Measurements from ENCODE around the gene APRT. TPM values are rescaled to one million over a fixed set of nuclear protein-coding genes. Genes with fewer than 3 reads are reported as not detected.

The APRT gene
- total RNA-seq, 2 experiments from 2014 or later = 153 to 154 TPM

- TF ChIP-seq, protein P1, sequence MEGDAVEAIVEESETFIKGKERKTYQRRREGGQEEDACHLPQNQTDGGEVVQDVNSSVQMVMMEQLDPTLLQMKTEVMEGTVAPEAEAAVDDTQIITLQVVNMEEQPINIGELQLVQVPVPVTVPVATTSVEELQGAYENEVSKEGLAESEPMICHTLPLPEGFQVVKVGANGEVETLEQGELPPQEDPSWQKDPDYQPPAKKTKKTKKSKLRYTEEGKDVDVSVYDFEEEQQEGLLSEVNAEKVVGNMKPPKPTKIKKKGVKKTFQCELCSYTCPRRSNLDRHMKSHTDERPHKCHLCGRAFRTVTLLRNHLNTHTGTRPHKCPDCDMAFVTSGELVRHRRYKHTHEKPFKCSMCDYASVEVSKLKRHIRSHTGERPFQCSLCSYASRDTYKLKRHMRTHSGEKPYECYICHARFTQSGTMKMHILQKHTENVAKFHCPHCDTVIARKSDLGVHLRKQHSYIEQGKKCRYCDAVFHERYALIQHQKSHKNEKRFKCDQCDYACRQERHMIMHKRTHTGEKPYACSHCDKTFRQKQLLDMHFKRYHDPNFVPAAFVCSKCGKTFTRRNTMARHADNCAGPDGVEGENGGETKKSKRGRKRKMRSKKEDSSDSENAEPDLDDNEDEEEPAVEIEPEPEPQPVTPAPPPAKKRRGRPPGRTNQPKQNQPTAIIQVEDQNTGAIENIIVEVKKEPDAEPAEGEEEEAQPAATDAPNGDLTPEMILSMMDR (IDR thresholded peaks at IDR 0.05) = no peak
- Mint-ChIP-seq H3K36me3 (ENCODE audit: low read depth) (peaks cover 5% of the 10 kb centered on the region), H3K4me1 (ENCODE audit: low read depth) (no peaks in the 10 kb centered on the region), H3K9me3 (no peaks in the 10 kb centered on the region), H3K27ac (no peak overlapping the region), H3K4me3 (no peak overlapping the region), H3K27me3 (no peaks in the 10 kb centered on the region)
- no peaks in the 10 kb centered on the region for H3K27me3 ChIP-seq (ENCODE audit: control insufficient read depth in 1 of 2, insufficient read depth in 2 of 2, low read length in 2 of 2)
- intact Hi-C loops (cut with DNase I, micrococcal nuclease) = no loop called here
- H3K27ac ChIP-seq (ENCODE audit: low read depth in 1 of 2, low read length in 2 of 2) = no peak overlapping the region
- H3K4me1 ChIP-seq (ENCODE audit: insufficient read depth, low read length) = no peaks in the 10 kb centered on the region
- ChIA-PET CTCF (no interaction called here), POLR2A (interaction anchor here (0.7 kb wide), 2 partner anchors 11 to 12 kb away, joined by 3 read pairs; partner anchors contain the start of genes GALNS and TRAPPC2L)
- peaks cover 18% of the 10 kb centered on the region for H3K36me3 ChIP-seq (ENCODE audit: insufficient read depth, low read length)
- no peaks in the 10 kb centered on the region for H3K9me3 ChIP-seq (ENCODE audit: control insufficient read depth in 1 of 2, insufficient read depth in 1 of 2, low read length in 2 of 2)
- H3K4me3 ChIP-seq (ENCODE audit: low read length) = no peak overlapping the region
- DNase-seq (no peak), ATAC-seq (ENCODE audit: poor library complexity) (no peak)
Measured at GRCh38 chr16:88846088-88846487, 34.4 kb upstream of the APRT start.

GRCh38 chr16:88844419-88845036 is 32.8 kb upstream of the APRT start:
- DNase-seq = no peak
- Mint-ChIP-seq H3K4me1 (ENCODE audit: low read depth) (no peaks in the 10 kb centered on the region), H3K27ac (no peak overlapping the region), H3K27me3 (no peaks in the 10 kb centered on the region), H3K9me3 (no peaks in the 10 kb centered on the region), H3K36me3 (ENCODE audit: low read depth) (peaks cover 10% of the 10 kb centered on the region), H3K4me3 (no peak overlapping the region)
- Histone ChIP-seq H3K27ac (ENCODE audit: low read depth in 1 of 2, low read length in 2 of 2) (no peak overlapping the region), H3K4me3 (ENCODE audit: low read length) (no peak overlapping the region), H3K27me3 (ENCODE audit: control insufficient read depth in 1 of 2, insufficient read depth in 2 of 2, low read length in 2 of 2) (no peaks in the 10 kb centered on the region), H3K36me3 (ENCODE audit: insufficient read depth, low read length) (peaks cover 22% of the 10 kb centered on the region), H3K4me1 (ENCODE audit: insufficient read depth, low read length) (no peaks in the 10 kb centered on the region), H3K9me3 (ENCODE audit: control insufficient read depth in 1 of 2, insufficient read depth in 1 of 2, low read length in 2 of 2) (no peaks in the 10 kb centered on the region)
- TF ChIP-seq, protein P1 (IDR thresholded peaks at IDR 0.05) = no peak
- intact Hi-C loops (cut with DNase I, micrococcal nuclease) = no loop called here
- ChIA-PET CTCF (no interaction called here), POLR2A (no interaction called here)
- no peak for ATAC-seq (ENCODE audit: poor library complexity)

DNA sequence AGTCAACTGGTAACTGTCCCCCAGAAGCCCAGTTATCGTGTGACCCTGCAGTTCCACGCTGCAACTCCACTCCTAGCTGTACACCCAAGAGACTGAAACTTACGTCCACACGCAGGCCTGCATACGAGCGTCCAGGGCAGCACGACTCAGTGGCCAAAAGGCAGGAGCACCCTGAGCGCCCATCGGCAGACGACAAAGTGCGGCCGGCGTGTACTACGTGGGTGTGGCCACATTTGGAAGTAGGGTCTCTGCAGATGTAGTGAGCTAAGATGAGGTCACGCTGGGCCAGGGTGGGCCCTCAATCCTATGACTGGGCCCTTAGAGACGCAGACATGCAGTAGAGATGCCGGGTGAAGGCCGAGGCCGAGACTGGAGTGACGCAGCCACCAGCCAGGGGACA is 31.5 kb upstream of the APRT start:
- ATAC-seq (ENCODE audit: poor library complexity) (no peak), DNase-seq (no peak)
- Mint-ChIP-seq H3K9me3 (no peaks in the 10 kb centered on the region), H3K4me1 (ENCODE audit: low read depth) (no peaks in the 10 kb centered on the region), H3K27me3 (no peaks in the 10 kb centered on the region), H3K27ac (no peak overlapping the region), H3K36me3 (ENCODE audit: low read depth) (peaks cover 10% of the 10 kb centered on the region), H3K4me3 (no peak overlapping the region)
- ChIA-PET CTCF (no interaction called here), POLR2A (no interaction called here)
- H3K27me3 ChIP-seq (ENCODE audit: control insufficient read depth in 1 of 2, insufficient read depth in 2 of 2, low read length in 2 of 2) = no peaks in the 10 kb centered on the region
- H3K9me3 ChIP-seq (ENCODE audit: control insufficient read depth in 1 of 2, insufficient read depth in 1 of 2, low read length in 2 of 2) = no peaks in the 10 kb centered on the region
- H3K4me1 ChIP-seq (ENCODE audit: insufficient read depth, low read length) = no peaks in the 10 kb centered on the region
- H3K4me3 ChIP-seq (ENCODE audit: low read length) = no peak overlapping the region
- no peak overlapping the region for H3K27ac ChIP-seq (ENCODE audit: low read depth in 1 of 2, low read length in 2 of 2)
- TF ChIP-seq, protein P1 (IDR thresholded peaks at IDR 0.05) = no peak
- intact Hi-C loops (cut with DNase I, micrococcal nuclease) = no loop called here
- peaks cover 30% of the 10 kb centered on the region for H3K36me3 ChIP-seq (ENCODE audit: insufficient read depth, low read length)
